Panc1 (cell line): ENCODE measurements around the gene STXBP1. TPM values are rescaled to one million over a fixed set of nuclear protein-coding genes. Genes with fewer than 3 reads are reported as not detected.

Source experiments
- ATAC-seq: fragments of 200-7000 bp; cut with Tn5 transposase; 2 replicates; pipeline ENCODE4 v1.9.1; 2020; ENCODE audit warnings: mild to moderate bottlenecking, moderate library complexity
- BruUV-seq: library from RNA; stranded (reverse); fragments of 400-500 nt; replicated peaks from 2 replicates; lab custom pipeline; 2021; lab: Mats Ljungman, UMichigan
- CTCF ChIA-PET: fragments of 300-600 bp; sonication (Branson Sonifier 250); formaldehyde crosslinking; loops from one replicate; lab custom pipeline; 2022; ENCODE audit warnings: antibody characterized with exemption; lab: Charles Lee
- POLR2A ChIA-PET: fragments of 300-600 bp; sonication (Branson Sonifier 250); formaldehyde crosslinking; loops from one replicate; lab custom pipeline; 2022; ENCODE audit warnings: antibody characterized with exemption; lab: Charles Lee
- DNase-seq: peaks from one replicate; pipeline ENCODE4 v3.0.0-alpha.2; 2010; ENCODE audit warnings: low read depth, low spot score
- H3K27ac ChIP-seq: 2 replicates; pipeline ENCODE4 v1.5.1; 2011; ENCODE audit warnings: mild to moderate bottlenecking, low read length, inconsistent platforms
- H3K27me3 ChIP-seq: fragments of 200-500 bp; sonication (Bioruptor generic); 2 replicates; pipeline ENCODE4 v1.6.0; 2014; ENCODE audit warnings: low read length, inconsistent platforms; ENCODE audit not compliant: control insufficient read depth, insufficient read depth
- H3K36me3 ChIP-seq: fragments of 200-500 bp; sonication (Bioruptor generic); 2 replicates; pipeline ENCODE4 v1.5.1; 2014; ENCODE audit warnings: inconsistent platforms, mild to moderate bottlenecking, low read length, moderate library complexity; ENCODE audit not compliant: control insufficient read depth, insufficient read depth
- H3K4me1 ChIP-seq: 2 replicates; pipeline ENCODE4 v1.5.1; 2011; ENCODE audit warnings: inconsistent platforms, mild to moderate bottlenecking, low read length, moderate library complexity; ENCODE audit not compliant: control insufficient read depth, insufficient read depth
- H3K4me3 ChIP-seq, 2 experiments: 2 replicates each; pipeline ENCODE4 v1.5.1; 2011 to 2012; ENCODE audit warnings: low read depth in 2 of 2, low read length in 2 of 2, mild to moderate bottlenecking in 2 of 2, inconsistent platforms in 1 of 2, moderate library complexity in 1 of 2
- H3K9me3 ChIP-seq: fragments of 200-500 bp; sonication (Bioruptor generic); 2 replicates; pipeline ENCODE4 v1.5.1; 2014; ENCODE audit warnings: low read depth, mild to moderate bottlenecking, inconsistent platforms, low read length, moderate library complexity; ENCODE audit not compliant: control insufficient read depth, insufficient read depth
- POLR2AphosphoS5 ChIP-seq: IDR thresholded peaks from 2 replicates; pipeline ENCODE4 v1.6.1; 2012; ENCODE audit warnings: mild to moderate bottlenecking, low read depth, low read length, moderate library complexity
- SIN3A ChIP-seq: IDR thresholded peaks from 2 replicates; pipeline ENCODE4 v1.6.1; 2012; ENCODE audit warnings: low read depth, mild to moderate bottlenecking, low read length, moderate library complexity, borderline replicate concordance; ENCODE audit not compliant: insufficient read depth
- TCF7L2 ChIP-seq: IDR thresholded peaks from 2 replicates; pipeline ENCODE4 v1.6.1; 2011; ENCODE audit warnings: mild to moderate bottlenecking, low read depth, low read length, inconsistent platforms
- in situ Hi-C: cut with HindIII; loops from 2 replicates; pipeline ENCODE4 v1.10.0; 2016; ENCODE audit warnings: low sequenced_read_pairs, low pct_unique_long_range_greater_than_20kb
- intact Hi-C: fragments of 100-400 bp; cut with micrococcal nuclease; formaldehyde crosslinking; loops from one replicate; pipeline ENCODE4 v1.10.0; 2022; ENCODE audit not compliant: unreplicated experiment
- total RNA-seq: library from RNA; stranded (reverse); gene quantifications from one replicate; pipeline ENCODE4 v1.2.1, GENCODE V29; 2021; ENCODE audit not compliant: unreplicated experiment
- TF ChIP-seq, protein P1 (sequence below), 2 experiments: IDR thresholded peaks; 2 replicates each; pipeline ENCODE4 v1.6.1; 2011 to 2012; ENCODE audit warnings: low read depth in 2 of 2, control low read depth in 1 of 2, low read length in 1 of 2, mild to moderate bottlenecking in 1 of 2, moderate library complexity in 1 of 2; ENCODE audit not compliant: insufficient read depth in 1 of 2
- TF ChIP-seq, protein P2 (sequence below): fragments of 450-650 bp; IDR thresholded peaks from 2 replicates; pipeline ENCODE4 v1.5.1; 2017; ENCODE audit warnings: mild to moderate bottlenecking

Gene STXBP1
- total RNA-seq, 1 experiment from 2014 or later = 67.5 TPM

DNA sequence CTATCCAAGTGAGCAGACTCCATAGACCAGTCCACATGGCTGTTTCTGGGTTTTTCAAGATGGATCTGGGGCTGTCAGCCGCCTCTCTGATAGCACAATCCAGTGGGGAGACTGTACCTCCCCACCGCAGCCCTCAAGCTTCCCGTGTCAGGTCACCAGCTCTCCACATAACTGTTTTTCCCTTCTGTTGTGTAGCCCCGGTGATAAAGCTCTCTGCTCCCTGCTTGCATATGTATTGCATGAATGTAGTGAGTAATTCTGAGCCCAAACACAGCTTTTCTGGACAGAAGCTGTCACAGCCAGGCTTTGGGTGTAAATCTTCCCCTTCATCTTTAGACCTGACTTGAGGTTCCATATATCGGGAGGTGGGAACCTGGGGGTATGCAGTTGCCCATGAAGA, 71.6 kb downstream of the STXBP1 start:
- ATAC-seq = no peak
- BruUV-seq = no TSS peak
- no peak for DNase-seq
- no peak overlapping the region for H3K4me3 ChIP-seq
- H3K9me3 ChIP-seq = no peaks in the 10 kb centered on the region
- H3K4me1 ChIP-seq = no peaks in the 10 kb centered on the region
- TF ChIP-seq TCF7L2 (no peak), SIN3A (no peak), POLR2AphosphoS5 (no peak)
- TF ChIP-seq, protein P1, sequence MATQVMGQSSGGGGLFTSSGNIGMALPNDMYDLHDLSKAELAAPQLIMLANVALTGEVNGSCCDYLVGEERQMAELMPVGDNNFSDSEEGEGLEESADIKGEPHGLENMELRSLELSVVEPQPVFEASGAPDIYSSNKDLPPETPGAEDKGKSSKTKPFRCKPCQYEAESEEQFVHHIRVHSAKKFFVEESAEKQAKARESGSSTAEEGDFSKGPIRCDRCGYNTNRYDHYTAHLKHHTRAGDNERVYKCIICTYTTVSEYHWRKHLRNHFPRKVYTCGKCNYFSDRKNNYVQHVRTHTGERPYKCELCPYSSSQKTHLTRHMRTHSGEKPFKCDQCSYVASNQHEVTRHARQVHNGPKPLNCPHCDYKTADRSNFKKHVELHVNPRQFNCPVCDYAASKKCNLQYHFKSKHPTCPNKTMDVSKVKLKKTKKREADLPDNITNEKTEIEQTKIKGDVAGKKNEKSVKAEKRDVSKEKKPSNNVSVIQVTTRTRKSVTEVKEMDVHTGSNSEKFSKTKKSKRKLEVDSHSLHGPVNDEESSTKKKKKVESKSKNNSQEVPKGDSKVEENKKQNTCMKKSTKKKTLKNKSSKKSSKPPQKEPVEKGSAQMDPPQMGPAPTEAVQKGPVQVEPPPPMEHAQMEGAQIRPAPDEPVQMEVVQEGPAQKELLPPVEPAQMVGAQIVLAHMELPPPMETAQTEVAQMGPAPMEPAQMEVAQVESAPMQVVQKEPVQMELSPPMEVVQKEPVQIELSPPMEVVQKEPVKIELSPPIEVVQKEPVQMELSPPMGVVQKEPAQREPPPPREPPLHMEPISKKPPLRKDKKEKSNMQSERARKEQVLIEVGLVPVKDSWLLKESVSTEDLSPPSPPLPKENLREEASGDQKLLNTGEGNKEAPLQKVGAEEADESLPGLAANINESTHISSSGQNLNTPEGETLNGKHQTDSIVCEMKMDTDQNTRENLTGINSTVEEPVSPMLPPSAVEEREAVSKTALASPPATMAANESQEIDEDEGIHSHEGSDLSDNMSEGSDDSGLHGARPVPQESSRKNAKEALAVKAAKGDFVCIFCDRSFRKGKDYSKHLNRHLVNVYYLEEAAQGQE (IDR thresholded peaks at IDR 0.05; ENCODE audit: insufficient read depth in 1 of 2, low read depth in 2 of 2, low read length in 1 of 2) = no peak
- TF ChIP-seq, protein P2, sequence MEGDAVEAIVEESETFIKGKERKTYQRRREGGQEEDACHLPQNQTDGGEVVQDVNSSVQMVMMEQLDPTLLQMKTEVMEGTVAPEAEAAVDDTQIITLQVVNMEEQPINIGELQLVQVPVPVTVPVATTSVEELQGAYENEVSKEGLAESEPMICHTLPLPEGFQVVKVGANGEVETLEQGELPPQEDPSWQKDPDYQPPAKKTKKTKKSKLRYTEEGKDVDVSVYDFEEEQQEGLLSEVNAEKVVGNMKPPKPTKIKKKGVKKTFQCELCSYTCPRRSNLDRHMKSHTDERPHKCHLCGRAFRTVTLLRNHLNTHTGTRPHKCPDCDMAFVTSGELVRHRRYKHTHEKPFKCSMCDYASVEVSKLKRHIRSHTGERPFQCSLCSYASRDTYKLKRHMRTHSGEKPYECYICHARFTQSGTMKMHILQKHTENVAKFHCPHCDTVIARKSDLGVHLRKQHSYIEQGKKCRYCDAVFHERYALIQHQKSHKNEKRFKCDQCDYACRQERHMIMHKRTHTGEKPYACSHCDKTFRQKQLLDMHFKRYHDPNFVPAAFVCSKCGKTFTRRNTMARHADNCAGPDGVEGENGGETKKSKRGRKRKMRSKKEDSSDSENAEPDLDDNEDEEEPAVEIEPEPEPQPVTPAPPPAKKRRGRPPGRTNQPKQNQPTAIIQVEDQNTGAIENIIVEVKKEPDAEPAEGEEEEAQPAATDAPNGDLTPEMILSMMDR = no peak
- intact Hi-C loops (no loop called here), in situ Hi-C loops (no loop called here)
- POLR2A ChIA-PET = no interaction called here
- no peak overlapping the region for H3K27ac ChIP-seq
- no peaks in the 10 kb centered on the region for H3K36me3 ChIP-seq
- CTCF ChIA-PET = no interaction called here
- no peaks in the 10 kb centered on the region for H3K27me3 ChIP-seq

DNA sequence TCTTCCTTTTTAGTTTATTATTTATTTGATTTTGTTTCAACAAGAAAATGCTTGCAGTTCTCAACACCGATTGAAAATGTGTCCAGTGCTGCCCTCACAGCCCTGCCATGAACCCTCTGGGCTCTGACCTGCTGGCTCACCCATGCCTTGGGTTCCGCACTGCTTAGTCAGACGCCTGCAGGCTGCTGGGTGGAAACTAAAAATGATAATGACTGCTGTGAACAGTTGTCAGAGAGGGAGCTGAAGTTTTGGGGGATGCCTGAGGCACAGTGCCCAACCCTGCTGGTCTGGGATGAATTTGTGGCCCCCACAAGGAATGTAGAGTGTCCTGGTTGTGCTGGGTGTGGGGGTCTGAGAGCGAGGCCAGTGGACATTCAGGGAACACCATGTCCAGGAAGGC, 72.5 kb downstream of the STXBP1 start:
- no peak overlapping the region for H3K27ac ChIP-seq
- DNase-seq (no peak), ATAC-seq (peak; percentile 79)
- H3K9me3 ChIP-seq = no peaks in the 10 kb centered on the region
- no peak for TF ChIP-seq TCF7L2
- no peak for TF ChIP-seq SIN3A
- TF ChIP-seq, protein P2 = no peak
- TF ChIP-seq, protein P1 (IDR thresholded peaks at IDR 0.05; ENCODE audit: insufficient read depth in 1 of 2, low read depth in 2 of 2, low read length in 1 of 2) = no peak
- TF ChIP-seq POLR2AphosphoS5 = no peak
- H3K36me3 ChIP-seq = no peaks in the 10 kb centered on the region
- in situ Hi-C loops (no loop called here), intact Hi-C loops (no loop called here)
- no peaks in the 10 kb centered on the region for H3K4me1 ChIP-seq
- POLR2A ChIA-PET = no interaction called here
- no peaks in the 10 kb centered on the region for H3K27me3 ChIP-seq
- no TSS peak for BruUV-seq
- CTCF ChIA-PET = no interaction called here
- no peak overlapping the region for H3K4me3 ChIP-seq
